HCT116 (cell line): Measurements from ENCODE around the gene PRICKLE1. TPM values are rescaled to one million over a fixed set of nuclear protein-coding genes. Genes with fewer than 3 reads are reported as not detected.

Source experiments
- ATAC-seq: fragments of 200-7000 bp; cut with Tn5 transposase; 2 replicates; pipeline ENCODE4 v1.9.1; 2020; ENCODE audit warnings: mild to moderate bottlenecking, moderate library complexity
- BruUV-seq: library from RNA; stranded (reverse); fragments of 400-500 nt; replicated peaks from 2 replicates; lab custom pipeline; 2021; lab: Mats Ljungman, UMichigan
- CTCF ChIA-PET: fragments of 300-600 bp; sonication (Branson Sonifier 250); formaldehyde crosslinking; loops from one replicate; lab custom pipeline; 2021; ENCODE audit warnings: antibody characterized with exemption; lab: Charles Lee
- POLR2A ChIA-PET: fragments of 300-600, 350-600 bp; sonication (Branson Sonifier 250); formaldehyde crosslinking; loops from one replicate; lab custom pipeline; 2021; ENCODE audit warnings: antibody characterized with exemption; lab: Charles Lee
- RAD21 ChIA-PET, 2 experiments: fragments of 300-600 bp; sonication (Branson Sonifier 250); formaldehyde crosslinking; loops; one replicate each; lab custom pipeline; 2023; ENCODE audit warnings: low total read pairs in 2 of 2; ENCODE audit not compliant: uncharacterized antibody in 2 of 2, unreplicated experiment in 2 of 2, low non-redundant PET in 1 of 2; lab: Charles Lee
- DNase-seq: peaks from one replicate; pipeline ENCODE4 v3.0.0-alpha.2; 2010; ENCODE audit warnings: low read depth, low spot score
- H2AFZ ChIP-seq: fragments of 200-600 bp; shearing (Covaris generic), sonication (generic); 2 replicates; pipeline ENCODE4 v1.6.1; 2017; ENCODE audit warnings: low read depth, mixed run types, mixed read lengths, antibody characterized with exemption, low read length; ENCODE audit not compliant: poor library complexity, severe bottlenecking
- H3K27ac ChIP-seq: 2 replicates; pipeline ENCODE4 v1.5.1; 2012; ENCODE audit warnings: low read depth, low read length
- H3K27me3 ChIP-seq: fragments of 200-600 bp; sonication (generic); 2 replicates; pipeline ENCODE4 v1.6.1; 2016; ENCODE audit warnings: mixed run types, low read length, mixed read lengths; ENCODE audit not compliant: insufficient read depth
- H3K36me3 ChIP-seq, 2 experiments: fragments of 200-500 bp in 1 of 2; fragments of 200-600 bp in 1 of 2; sonication (Bioruptor generic) in 1 of 2; sonication (generic) in 1 of 2; 2 replicates each; pipeline versions ENCODE4 v1.5.1 to v1.6.1; 2014 to 2016; ENCODE audit warnings: low read length in 2 of 2, inconsistent platforms in 1 of 2, mixed read lengths in 1 of 2, mixed run types in 1 of 2; ENCODE audit not compliant: insufficient read depth in 2 of 2, control insufficient read depth in 1 of 2
- H3K4me1 ChIP-seq, 2 experiments: fragments of 200-600 bp in 1 of 2; sonication (generic) in 1 of 2; 2 replicates each; pipeline versions ENCODE4 v1.5.1 to v1.6.1; 2012 to 2017; ENCODE audit warnings: low read length in 2 of 2, inconsistent platforms in 1 of 2, mild to moderate bottlenecking in 1 of 2, mixed read lengths in 1 of 2, mixed run types in 1 of 2, moderate library complexity in 1 of 2; ENCODE audit not compliant: insufficient read depth in 2 of 2, control insufficient read depth in 1 of 2
- H3K4me2 ChIP-seq: fragments of 200-600 bp; sonication (generic); 2 replicates; pipeline ENCODE4 v1.6.1; 2017; ENCODE audit warnings: mixed run types, low read length, mixed read lengths
- H3K4me3 ChIP-seq, 2 experiments: fragments of 200-600 bp in 1 of 2; sonication (generic) in 1 of 2; replicated peaks in 1 of 2; 2 replicates each; pipeline ENCODE4 v1.5.1; 2011 to 2016; ENCODE audit warnings: low read length in 2 of 2, control low read depth in 1 of 2, low read depth in 1 of 2, mild to moderate bottlenecking in 1 of 2, mixed read lengths in 1 of 2, mixed run types in 1 of 2
- H3K79me2 ChIP-seq: fragments of 200-600 bp; sonication (generic); 2 replicates; pipeline ENCODE4 v1.6.1; 2017; ENCODE audit warnings: mild to moderate bottlenecking, mixed run types, low read length, moderate library complexity, mixed read lengths; ENCODE audit not compliant: insufficient read depth
- H3K9ac ChIP-seq: fragments of 200-600 bp; sonication (generic); 2 replicates; pipeline ENCODE4 v1.6.1; 2016; ENCODE audit warnings: low read length, mixed read lengths
- H3K9me2 ChIP-seq: fragments of 200-600 bp; sonication (generic), shearing (Covaris generic); 2 replicates; pipeline ENCODE4 v1.6.1; 2017; ENCODE audit warnings: mixed run types, mild to moderate bottlenecking, moderate library complexity; ENCODE audit not compliant: insufficient read depth
- H3K9me3 ChIP-seq, 2 experiments: fragments of 200-500 bp in 1 of 2; fragments of 200-600 bp in 1 of 2; sonication (Bioruptor generic) in 1 of 2; sonication (generic) in 1 of 2; 2 replicates each; pipeline ENCODE4 v1.6.1; 2014 to 2017; ENCODE audit warnings: low read length in 2 of 2, mixed read lengths in 2 of 2, inconsistent platforms in 1 of 2, low read depth in 1 of 2, mild to moderate bottlenecking in 1 of 2, mixed run types in 1 of 2, moderate library complexity in 1 of 2; ENCODE audit not compliant: control insufficient read depth in 1 of 2, insufficient read depth in 1 of 2
- H4K20me1 ChIP-seq: fragments of 200-600 bp; sonication (generic), shearing (Covaris generic); 2 replicates; pipeline ENCODE4 v1.6.1; 2017; ENCODE audit warnings: mixed run types, mild to moderate bottlenecking, moderate library complexity; ENCODE audit not compliant: insufficient read depth
- CEBPB ChIP-seq: IDR thresholded peaks from 2 replicates; pipeline ENCODE4 v1.6.1; 2012; ENCODE audit warnings: low read depth
- EZH2 ChIP-seq: fragments of 200-600 bp; sonication (generic); IDR thresholded peaks from 2 replicates; pipeline ENCODE4 v1.6.1; 2017; ENCODE audit warnings: antibody characterized with exemption, mixed run types
- JUND ChIP-seq: IDR thresholded peaks from 2 replicates; pipeline ENCODE4 v1.6.1; 2012
- SIN3A ChIP-seq: IDR thresholded peaks from 2 replicates; pipeline ENCODE4 v1.6.1; 2012; ENCODE audit warnings: low read depth
- SP1 ChIP-seq: IDR thresholded peaks from 2 replicates; pipeline ENCODE4 v1.6.1; 2012; ENCODE audit warnings: low read depth
- TCF7L2 ChIP-seq: IDR thresholded peaks from 2 replicates; pipeline ENCODE4 v1.7.0; 2011; ENCODE audit warnings: borderline replicate concordance, inconsistent platforms; ENCODE audit not compliant: insufficient read depth, insufficient read length; ENCODE audit errors: extremely low read depth
- YY1 ChIP-seq: IDR thresholded peaks from 2 replicates; pipeline ENCODE4 v1.6.1; 2011; ENCODE audit warnings: low read length, low read depth, moderate library complexity, mild to moderate bottlenecking; ENCODE audit not compliant: insufficient replicate concordance; ENCODE audit errors: extremely low read depth
- ZFX ChIP-seq: fragments of 450-650 bp; IDR thresholded peaks from 2 replicates; pipeline ENCODE4 v1.6.1; 2017
- ZNF274 ChIP-seq: fragments of 200-500 bp; sonication (Bioruptor generic); IDR thresholded peaks from 2 replicates; pipeline ENCODE4 v1.6.1; 2014; ENCODE audit warnings: mild to moderate bottlenecking, low read depth, low read length, inconsistent platforms
- intact Hi-C: fragments of 100-400 bp; cut with micrococcal nuclease; formaldehyde crosslinking; loops from 2 replicates; pipeline ENCODE4 v1.10.0; 2022
- total RNA-seq: library from RNA; stranded (reverse); gene quantifications from one replicate; pipeline ENCODE4 v1.2.1, GENCODE V29; 2021; ENCODE audit not compliant: unreplicated experiment
- TF ChIP-seq, protein P1 (sequence below), 3 experiments: fragments of 200-600 bp in 1 of 3; sonication (generic) in 1 of 3; IDR thresholded peaks in 2 of 3; conservative IDR thresholded peaks in 1 of 3; 2 replicates each; pipeline ENCODE4 v1.5.1; 2012 to 2017; ENCODE audit warnings: low read depth in 2 of 3, low read length in 2 of 3, antibody characterized with exemption in 1 of 3, borderline replicate concordance in 1 of 3, control low read depth in 1 of 3, mild to moderate bottlenecking in 1 of 3, mixed read lengths in 1 of 3, mixed run types in 1 of 3, moderate library complexity in 1 of 3; ENCODE audit not compliant: insufficient read depth in 1 of 3
- TF ChIP-seq, protein P2 (sequence below): IDR thresholded peaks from 2 replicates; pipeline ENCODE4 v1.6.1; 2012

Gene PRICKLE1
- total RNA-seq, 1 experiment from 2014 or later = 1.3 TPM

DNA sequence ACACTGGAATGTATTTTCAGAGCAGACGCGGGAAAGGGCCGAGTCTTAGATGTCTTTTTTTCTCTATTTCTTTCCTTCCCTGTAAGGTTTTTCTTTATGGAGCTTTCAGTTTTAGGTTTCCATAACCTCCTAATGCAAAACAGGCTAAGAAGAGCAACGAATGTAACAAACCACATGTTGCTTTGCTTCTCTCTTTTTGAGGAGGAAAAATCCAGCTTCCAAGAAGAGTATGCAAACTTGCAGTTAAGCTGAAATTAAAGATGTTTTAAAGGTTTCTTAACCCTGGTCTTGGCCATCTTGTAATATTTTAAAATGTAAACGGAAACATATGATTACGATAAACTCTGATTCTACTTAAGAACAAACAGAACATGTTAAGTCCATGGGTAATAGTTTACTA, 86.9 kb downstream of the PRICKLE1 start:
- no peaks in the 10 kb centered on the region for H4K20me1 ChIP-seq
- H3K27me3 ChIP-seq = no peaks in the 10 kb centered on the region
- H3K9me2 ChIP-seq = no peaks in the 10 kb centered on the region
- no peak overlapping the region for H3K4me2 ChIP-seq
- BruUV-seq = no TSS peak
- H3K4me1 ChIP-seq = no peaks in the 10 kb centered on the region
- no peaks in the 10 kb centered on the region for H3K9me3 ChIP-seq
- intact Hi-C loops = no loop called here
- H3K79me2 ChIP-seq = no peaks in the 10 kb centered on the region
- no peaks in the 10 kb centered on the region for H3K36me3 ChIP-seq
- no peak overlapping the region for H3K27ac ChIP-seq
- TF ChIP-seq, protein P1, sequence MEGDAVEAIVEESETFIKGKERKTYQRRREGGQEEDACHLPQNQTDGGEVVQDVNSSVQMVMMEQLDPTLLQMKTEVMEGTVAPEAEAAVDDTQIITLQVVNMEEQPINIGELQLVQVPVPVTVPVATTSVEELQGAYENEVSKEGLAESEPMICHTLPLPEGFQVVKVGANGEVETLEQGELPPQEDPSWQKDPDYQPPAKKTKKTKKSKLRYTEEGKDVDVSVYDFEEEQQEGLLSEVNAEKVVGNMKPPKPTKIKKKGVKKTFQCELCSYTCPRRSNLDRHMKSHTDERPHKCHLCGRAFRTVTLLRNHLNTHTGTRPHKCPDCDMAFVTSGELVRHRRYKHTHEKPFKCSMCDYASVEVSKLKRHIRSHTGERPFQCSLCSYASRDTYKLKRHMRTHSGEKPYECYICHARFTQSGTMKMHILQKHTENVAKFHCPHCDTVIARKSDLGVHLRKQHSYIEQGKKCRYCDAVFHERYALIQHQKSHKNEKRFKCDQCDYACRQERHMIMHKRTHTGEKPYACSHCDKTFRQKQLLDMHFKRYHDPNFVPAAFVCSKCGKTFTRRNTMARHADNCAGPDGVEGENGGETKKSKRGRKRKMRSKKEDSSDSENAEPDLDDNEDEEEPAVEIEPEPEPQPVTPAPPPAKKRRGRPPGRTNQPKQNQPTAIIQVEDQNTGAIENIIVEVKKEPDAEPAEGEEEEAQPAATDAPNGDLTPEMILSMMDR (IDR thresholded peaks at IDR 0.05 in 2 of 3, conservative IDR thresholded peaks at IDR 0.05 in 1 of 3; ENCODE audit: borderline replicate concordance in 1 of 3, insufficient read depth in 1 of 3, low read depth in 2 of 3, low read length in 2 of 3) = no peak
- TF ChIP-seq ZNF274 (no peak), SIN3A (no peak), JUND (no peak), TCF7L2 (no peak), CEBPB (no peak), EZH2 (no peak), SP1 (no peak), YY1 (no peak), ZFX (no peak)
- TF ChIP-seq, protein P2, sequence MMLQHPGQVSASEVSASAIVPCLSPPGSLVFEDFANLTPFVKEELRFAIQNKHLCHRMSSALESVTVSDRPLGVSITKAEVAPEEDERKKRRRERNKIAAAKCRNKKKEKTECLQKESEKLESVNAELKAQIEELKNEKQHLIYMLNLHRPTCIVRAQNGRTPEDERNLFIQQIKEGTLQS = no peak
- TF ChIP-seq, all 23 proteins: peak for 0
- H2AFZ ChIP-seq = no peak overlapping the region
- H3K4me3 ChIP-seq = no peak overlapping the region
- CTCF ChIA-PET = no interaction called here
- no peak overlapping the region for H3K9ac ChIP-seq
- RAD21 ChIA-PET = no interaction called here
- DNase-seq (no peak), ATAC-seq (no peak)
- POLR2A ChIA-PET = no interaction called here
